Right renal cortex interstitium (tissue), 3 donors: ENCODE results near the gene SLIT2. TPM values are rescaled to one million over a fixed set of nuclear protein-coding genes. Genes with fewer than 3 reads are reported as not detected.

ENCODE experiments used
- DNase-seq, 3 donors: peaks; one replicate each; pipeline ENCODE4 v3.0.0-alpha.2; 2013; ENCODE audit warnings: low read depth in 3 of 3, low spot score in 2 of 3
- polyA plus RNA-seq, 3 donors: library from polyadenylated mRNA; unstranded; fragments of 120-200 nt; gene quantifications; one replicate each; pipeline ENCODE4 v1.2.1, GENCODE V29; 2013; ENCODE audit not compliant: insufficient read length in 3 of 3

The SLIT2 gene
- polyA plus RNA-seq, 3 donors = 45.3 to 54.0 (median 49.7) TPM

DNA sequence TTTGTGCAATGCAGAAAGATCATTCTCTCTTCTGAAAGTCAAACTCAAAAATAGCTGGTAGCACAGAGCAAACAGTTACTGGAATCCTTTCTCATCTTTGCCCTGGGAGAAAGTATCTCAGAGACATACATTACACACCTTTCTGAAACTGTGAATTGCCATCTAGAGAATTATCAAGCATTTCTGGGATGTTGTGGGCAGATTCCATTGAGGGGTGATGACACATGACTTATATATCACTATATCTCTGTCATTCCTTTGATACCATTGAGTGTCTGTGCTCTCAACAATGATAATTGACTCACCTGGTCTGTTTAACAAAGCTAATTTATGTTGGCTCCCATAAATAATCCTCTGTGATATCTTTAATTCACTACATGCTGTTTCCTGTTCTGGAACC is 13.0 kb downstream of the SLIT2 start:
- DNase-seq = no peak

DNA sequence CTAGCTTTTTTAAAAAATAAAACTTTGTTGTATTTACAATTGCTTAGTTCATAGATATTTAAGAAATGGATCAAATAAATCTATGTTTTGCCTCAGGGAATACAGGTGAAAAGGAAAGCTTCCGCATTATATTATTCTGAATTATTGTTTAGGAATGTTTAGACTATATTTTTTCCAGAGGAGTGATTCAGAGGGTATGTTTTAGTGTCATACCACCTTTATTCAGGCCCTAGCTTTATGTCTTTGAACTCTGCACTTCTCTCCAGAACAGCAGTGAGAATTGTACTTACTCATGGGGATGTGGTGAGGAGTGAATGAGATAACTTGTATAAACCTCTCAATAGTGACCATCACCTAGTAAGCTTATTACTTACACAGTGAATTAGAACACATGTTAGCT is 14.0 kb downstream of the SLIT2 start:
- no peak for DNase-seq

DNA sequence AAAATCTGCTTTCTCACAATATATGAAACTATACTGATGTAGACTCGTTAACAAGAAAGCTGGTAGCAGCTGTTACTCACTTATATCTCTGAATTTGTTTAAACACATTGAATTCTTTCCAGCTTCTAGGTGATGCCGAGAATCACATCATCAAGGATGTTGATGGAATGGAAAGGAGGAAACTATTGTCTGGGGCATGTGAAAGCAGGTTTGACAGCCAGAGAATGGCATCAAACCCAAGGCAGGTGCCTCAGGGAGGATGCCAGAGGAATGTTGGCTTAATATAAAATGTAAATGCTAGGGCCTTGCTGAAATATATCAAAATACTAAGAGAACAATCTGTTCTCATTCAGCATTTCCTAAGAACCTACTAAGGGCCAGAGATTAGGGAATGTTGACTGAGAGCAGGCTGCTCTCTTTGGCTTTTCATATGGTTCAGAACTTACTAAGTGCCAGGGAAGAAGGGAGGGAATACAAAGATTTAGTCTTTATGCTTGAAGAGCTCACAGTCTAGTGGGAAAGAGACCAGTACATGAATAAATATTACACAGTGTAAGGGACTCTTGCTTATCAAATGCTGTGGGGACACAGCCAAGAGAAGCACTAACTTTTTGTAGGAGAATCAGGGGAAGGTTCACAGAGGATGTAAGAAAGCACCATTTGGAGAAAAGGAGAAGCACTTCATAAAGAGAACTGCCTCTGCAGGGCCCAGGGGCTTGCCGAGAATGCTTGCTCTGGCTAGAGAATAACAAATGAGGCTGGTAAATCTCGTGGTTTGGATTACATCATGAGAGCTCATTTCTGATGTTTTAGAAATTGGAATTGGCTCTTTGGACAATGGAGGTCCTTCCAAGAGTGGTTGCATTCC is 14.7 kb downstream of the SLIT2 start:
- no peak for DNase-seq

DNA sequence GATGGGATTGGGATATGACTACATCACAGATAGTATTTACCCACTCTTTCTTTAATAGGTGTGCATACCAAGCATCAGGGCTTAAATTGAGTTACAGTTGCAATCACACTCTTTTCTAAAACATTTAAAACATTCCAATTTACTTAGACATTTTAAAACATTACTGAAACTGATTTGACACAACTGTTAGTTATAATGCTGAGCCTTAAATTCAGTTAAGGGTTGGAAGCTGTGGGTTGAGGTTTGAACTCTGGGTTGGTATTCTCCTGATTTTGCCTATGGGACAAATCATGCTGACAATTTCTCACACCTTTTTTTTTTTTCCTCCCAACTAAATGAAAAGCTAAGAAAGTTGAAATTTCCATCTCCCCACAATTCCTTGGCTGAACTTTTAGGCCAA is 16.3 kb downstream of the SLIT2 start:
- no peak for DNase-seq

DNA sequence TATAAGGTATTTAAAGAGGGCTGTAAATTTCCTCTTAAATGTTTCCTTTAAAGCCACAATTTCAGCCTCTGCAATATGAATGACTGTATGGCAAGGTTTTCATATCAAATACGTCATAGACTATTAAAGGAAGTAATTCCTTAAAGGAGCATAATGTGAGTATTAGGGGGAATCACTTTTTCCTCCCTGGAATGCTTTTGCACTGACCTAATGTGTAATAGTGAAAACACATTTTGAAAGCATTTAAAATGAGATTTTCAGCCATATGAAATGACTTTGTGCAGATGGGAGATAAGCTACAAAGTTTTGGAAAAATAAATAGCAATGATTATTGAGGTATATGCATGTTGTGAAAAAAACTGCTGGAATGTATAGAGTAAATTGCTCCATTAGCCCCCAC is 17.6 kb downstream of the SLIT2 start:
- DNase-seq = no peak

DNA sequence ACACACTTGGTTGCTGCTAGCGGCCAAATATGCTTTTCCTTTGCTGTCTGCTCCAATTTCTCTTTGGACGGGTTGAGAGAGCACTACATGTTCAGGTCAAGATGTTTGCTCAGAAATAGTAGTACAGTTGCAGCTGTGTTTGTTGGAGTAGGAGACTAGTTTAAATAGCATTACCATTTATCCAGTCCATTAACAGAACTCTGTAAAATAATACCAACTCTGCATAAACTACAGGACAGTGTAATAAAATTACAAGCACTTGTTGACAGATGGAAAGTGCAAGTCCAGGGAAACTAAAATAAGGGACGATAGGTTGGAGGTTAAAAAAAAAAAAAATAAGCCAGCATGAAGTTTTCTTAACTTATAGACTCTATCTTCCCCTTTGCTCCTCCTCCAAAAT is 20.2 kb downstream of the SLIT2 start:
- no peak for DNase-seq

DNA sequence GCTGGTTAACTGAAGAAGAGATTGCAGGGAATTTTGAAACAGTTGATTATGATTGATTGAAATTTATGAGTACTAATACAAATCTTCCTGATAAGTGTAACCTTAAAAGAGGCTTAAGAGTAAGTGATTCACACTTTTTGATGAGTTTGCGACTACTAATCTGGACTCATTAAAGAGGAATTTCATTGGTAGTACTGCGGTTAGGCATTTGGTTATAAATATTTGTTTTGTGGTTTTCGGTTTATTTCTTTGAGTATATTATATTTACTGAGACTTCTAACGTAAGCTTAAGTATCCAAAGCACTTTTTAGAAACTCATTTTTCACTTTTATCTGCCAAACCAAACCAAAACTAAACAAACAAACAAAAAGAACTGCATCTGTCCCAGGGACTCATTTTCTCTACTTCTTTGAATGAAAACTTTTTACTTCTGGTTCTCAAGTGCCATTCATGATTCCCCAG is 20.7 kb downstream of the SLIT2 start:
- no peak for DNase-seq

DNA sequence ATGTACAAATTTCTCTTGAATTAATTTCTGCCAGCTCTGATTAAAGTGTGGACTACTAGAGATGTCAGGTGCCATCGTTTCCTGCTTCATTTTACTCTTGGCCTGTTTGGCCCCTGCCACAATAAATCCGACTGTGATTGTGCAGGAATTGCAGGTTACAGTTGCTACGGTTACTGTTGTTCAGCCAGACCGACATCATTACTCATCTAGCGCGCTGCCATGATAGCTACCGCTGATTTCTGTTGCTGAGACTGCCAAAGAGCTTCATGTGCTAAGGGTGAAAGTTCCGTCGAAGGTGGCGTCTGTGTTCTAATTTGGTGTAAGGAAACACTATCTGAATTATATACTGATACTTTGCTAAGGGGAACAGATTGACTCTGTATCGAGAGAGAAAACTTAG is 22.1 kb downstream of the SLIT2 start:
- DNase-seq = no peak

DNA sequence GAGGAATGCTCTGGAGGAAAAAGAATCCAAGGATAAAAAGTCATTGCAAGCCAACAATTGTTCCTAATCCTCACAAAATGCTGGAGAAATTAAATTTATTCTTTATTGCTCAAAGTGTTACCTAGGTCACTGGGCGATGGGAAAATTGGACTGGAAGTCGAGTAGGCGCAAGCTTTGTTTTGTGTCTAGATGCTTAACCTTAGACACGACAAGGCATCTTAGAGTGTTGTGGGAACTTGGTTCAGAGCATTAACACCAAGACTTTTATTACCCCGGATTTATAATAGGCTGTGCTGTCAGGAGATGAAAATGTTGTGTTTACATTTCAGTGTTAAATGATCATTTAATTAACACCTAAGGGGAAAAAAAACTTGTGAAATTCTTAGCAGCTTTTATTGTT is 25.1 kb downstream of the SLIT2 start:
- no peak for DNase-seq

DNA sequence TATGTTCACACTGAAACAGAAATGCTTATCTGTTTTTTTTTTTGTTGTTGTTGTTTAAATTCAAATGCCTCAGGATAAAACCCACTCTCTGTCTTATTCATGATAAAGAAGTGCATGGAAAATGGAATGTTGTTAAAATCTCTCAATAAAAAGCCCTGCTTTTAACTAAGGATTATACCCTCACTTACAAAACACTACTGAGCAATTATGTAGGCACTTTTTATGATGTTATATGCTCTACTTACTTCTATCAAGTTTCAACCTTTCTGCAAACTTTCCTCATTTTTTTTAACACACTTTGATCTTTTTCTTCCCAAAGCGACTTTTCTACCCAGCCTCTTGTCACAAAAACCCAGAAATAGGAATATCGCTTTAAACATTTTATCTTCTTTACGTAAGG is 26.5 kb downstream of the SLIT2 start:
- DNase-seq = no peak

DNA sequence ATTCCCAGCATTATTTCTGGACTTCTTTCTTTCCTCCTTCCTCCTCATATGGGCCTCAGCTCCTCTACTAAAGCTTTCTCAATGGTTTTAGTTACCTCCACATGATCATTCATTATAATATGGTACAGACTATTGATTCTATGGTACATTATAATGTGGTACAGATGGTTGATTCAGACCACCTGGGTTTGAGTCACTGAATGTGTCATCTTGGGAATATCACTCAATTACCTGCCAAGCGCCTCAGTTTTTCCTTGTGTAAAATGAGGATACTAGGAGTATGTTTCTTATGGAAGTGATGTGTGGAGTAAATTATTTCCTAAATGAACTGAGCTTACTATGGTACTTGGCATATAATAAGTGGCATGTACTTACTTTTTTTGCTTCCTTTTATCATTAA is 27.7 kb downstream of the SLIT2 start:
- DNase-seq = no peak

DNA sequence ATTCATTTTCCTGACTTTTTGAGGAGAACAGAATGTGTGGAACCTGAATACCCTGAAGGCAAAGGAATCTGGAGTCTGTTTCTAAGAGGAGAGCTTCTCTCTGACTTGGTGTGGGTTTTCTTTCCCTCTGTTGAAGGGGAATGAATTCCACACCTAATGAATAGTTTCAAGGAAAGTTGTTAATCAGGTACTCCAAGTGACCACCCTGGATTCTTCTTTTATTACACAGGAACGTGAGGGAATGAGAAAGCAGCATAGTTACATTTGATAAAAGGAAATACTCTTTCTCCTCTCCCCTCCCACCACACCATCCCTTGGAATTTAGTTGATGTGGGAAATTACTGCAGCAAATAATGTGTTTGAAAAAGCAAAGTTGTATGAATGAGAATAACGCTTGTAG is 29.7 kb downstream of the SLIT2 start:
- DNase-seq = no peak

DNA sequence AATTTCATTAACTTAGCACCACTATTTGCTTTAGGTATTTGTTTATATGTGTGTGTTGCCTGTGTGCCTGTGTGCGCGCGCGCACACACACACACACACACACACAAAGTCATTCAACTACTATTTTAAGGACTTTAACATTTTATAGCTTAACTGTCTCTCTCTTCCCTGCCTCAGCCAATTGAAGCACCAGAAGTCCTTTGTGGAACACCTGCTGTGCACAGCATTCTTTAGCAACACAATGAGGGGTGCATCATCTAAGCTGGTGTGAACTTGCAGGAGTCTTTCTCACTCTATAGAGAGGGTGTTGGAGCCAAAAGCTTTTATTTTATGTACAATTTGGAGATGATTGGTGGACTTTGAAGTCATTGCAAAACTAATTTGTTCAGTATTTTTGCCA is 31.3 kb downstream of the SLIT2 start:
- DNase-seq = no peak

DNA sequence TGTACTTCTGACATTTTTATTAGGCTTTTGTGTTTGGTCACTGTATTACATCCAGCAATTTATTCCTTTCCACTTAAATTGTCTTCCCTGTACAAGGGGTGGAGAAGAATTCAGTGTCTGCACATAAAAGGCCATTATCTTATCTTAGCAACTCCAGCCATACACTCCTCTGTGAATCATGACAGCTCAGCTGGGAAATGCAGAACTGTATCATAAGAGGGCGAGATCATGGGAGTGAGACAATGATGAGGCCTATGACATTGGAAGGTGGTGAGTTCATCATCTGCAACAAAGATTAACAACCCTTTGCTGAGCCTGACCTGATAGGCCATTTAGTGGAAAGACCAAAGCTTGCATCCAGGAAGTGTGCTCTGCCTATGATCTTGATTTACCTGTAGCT is 33.3 kb downstream of the SLIT2 start:
- no peak for DNase-seq

DNA sequence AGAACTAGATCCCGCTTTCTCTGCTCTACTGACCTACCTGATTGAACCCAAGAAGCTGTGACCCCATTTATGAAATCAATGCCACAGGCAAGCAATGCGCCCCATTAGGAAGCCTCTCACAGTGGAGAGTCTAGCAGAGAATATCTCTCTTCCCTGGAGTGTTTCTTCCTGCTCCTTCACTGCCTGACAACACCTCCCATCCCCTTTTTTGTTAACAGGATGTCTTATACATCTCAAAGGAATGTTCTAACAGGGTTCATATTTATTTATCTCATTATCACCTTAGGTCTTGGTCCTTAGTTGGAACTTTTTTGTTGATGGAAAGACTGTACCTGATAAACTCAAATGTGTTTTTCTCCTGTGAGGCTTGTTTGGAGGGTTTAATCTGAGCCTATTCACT is 35.5 kb downstream of the SLIT2 start:
- no peak for DNase-seq

DNA sequence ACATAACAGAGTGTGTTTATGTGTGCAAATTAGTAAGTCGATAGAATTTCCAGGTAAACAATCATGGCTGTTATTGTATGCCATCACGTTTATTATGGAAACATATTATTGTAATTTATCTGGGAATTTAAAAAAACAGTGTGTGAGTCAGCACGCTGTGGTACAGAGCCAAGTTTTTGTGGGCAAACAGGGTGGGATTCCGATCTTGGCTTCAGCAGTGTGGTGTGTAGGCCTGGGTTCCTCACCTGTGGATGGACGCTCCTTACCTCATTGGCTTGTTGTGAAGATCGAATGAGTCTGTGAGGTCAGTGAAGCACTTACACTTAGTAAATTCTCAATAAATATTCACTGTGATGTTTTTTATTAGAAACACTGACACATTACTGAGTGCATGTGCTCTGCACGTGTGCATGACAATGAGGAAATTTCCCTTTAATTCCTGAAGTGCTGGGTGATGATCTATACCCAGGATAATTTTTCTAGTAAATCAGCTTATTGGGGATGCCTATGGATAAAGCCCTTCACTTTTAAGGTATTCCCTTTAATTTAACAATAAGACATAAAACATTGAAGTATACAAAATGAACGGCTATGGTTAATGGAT is 36.4 kb downstream of the SLIT2 start:
- DNase-seq = no peak

DNA sequence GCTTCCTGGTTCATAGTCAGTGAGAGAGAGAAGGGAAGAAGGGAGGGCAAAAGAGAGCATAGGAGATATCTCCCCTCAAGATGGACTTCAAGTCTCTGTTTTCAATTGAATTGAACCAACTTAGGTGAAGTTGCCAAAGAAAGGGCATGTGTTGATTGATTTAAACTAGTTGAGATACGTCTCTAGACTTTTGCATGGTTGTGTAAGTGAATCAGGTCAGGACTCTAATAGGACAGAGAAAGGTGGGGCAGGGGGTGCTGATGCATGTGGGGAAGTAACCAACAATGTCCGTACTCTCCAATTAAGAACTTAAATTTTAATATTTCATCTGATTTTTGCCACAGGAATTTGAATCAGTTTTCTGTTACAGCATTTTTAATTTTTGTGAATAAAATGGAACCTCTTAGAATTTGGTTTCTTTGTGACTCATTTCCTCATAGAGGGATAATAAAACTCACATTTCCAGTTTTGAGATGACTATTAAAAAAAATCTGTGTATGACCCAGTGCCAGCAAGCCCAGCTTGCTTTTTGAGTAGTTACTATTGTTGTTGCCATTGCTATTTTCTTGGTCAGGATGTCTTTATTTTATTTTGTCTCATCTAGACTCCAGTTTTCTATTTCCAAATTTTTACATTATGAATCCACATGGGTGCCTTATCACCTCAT is 37.3 kb downstream of the SLIT2 start:
- DNase-seq = no peak

DNA sequence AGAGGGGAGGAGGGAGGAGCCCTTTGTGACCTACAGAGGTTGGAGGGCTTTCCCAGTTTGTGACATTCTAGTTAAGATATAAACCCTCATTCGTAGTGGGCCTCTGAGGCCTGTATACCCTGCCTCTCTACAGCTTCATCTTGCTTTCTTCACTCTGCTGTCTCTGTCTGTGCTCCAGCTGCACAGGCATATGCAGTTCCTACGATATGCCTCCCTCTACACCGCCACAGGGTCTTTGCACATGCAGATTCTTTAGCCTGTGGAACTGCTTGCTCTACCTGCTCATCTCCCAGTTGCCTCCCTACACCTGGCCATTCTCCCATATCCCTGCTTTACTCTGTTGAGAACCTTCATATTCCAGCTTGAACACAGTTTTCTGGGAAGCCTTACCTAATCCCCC is 38.1 kb downstream of the SLIT2 start:
- DNase-seq = no peak

DNA sequence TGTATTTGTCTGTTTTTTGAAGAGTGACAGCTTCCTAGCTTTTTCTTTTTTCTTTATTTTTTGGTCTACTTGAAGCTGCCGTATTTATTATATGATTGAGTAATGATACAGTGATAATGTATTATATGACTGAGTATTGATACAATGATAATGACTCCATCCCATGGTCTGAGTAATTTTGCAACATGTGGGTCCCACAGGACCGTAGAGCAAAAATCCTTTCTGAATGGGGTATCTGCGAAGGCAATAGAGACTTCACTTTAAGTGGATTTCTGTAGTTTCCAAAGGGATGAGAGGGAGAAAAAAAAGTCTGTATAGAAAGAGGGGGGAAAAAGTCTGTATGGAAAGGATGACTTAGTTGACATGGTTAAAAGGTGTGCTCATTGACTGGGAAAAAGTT is 41.0 kb downstream of the SLIT2 start:
- DNase-seq = no peak

DNA sequence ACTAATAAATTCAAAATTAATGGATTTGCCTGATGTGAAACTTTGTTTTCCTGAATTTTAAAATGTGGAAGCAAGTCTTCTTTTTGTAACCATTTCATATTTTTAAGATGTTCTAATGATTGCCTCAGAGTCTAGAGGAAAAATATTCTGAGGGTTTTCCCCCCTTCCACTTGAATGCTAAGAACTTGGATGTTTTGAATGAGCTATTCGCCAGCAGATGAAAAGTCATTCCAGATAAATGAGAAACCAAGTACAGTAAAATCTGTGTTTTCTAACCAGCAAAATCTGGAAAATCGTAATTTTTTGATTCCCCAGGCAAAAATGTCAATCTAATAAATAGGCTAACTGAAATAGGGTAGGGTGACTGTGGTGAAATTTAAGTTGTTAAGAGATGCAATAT is 45.6 kb downstream of the SLIT2 start:
- no peak for DNase-seq

DNA sequence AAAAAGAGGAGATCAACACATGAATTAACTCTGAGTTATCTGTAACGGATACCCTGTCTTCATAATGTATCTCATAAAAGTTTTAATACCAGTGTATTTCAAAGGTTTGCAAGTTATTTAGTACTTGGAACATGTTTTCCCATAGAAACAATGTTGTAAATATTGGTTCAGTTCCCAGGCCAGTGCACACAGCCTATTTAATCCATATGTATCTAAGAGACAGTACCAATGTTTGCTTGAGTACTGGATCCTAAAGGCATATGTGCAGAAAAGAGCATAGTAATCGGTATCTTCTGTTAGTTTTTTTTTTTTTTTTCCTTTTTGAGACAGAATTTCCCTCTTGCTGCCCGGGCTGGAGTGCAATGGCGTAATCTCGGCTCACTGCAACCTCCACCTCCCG is 46.1 kb downstream of the SLIT2 start:
- DNase-seq = no peak

DNA sequence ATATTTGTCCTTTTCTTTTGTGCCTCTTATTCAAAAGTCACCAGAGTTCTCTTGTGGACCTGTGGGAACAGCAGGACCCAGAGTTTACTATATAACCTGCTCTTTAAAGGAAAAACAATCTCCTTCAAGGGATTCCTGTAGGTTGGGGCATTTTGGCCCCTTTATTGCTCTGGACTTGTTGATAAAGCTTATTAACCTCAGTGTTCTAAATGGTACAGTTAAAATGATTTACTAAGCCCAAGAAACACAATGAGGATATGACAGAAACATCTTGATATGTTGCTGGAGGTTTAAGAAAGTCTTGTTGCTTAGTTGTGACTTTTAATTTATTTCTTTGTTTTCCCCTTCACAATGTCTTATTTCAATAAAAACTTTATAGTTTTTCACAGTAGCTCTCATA is 46.8 kb downstream of the SLIT2 start:
- no peak for DNase-seq
